ENCODE results near the gene ADAM12.

- TF ChIP-seq ZNF462 (CRISPR knock-in tag; IDR thresholded peaks at IDR 0.05) (no peak), EZH2 (IDR thresholded peaks at IDR 0.05; ENCODE audit: low read depth, unreplicated experiment) (no peak), POLR2AphosphoS5 (IDR thresholded peaks at IDR 0.05; ENCODE audit: low read depth) (no peak), EZH2phosphoT487 (IDR thresholded peaks at IDR 0.05; ENCODE audit: unreplicated experiment) (no peak)
- TF ChIP-seq, protein P1, sequence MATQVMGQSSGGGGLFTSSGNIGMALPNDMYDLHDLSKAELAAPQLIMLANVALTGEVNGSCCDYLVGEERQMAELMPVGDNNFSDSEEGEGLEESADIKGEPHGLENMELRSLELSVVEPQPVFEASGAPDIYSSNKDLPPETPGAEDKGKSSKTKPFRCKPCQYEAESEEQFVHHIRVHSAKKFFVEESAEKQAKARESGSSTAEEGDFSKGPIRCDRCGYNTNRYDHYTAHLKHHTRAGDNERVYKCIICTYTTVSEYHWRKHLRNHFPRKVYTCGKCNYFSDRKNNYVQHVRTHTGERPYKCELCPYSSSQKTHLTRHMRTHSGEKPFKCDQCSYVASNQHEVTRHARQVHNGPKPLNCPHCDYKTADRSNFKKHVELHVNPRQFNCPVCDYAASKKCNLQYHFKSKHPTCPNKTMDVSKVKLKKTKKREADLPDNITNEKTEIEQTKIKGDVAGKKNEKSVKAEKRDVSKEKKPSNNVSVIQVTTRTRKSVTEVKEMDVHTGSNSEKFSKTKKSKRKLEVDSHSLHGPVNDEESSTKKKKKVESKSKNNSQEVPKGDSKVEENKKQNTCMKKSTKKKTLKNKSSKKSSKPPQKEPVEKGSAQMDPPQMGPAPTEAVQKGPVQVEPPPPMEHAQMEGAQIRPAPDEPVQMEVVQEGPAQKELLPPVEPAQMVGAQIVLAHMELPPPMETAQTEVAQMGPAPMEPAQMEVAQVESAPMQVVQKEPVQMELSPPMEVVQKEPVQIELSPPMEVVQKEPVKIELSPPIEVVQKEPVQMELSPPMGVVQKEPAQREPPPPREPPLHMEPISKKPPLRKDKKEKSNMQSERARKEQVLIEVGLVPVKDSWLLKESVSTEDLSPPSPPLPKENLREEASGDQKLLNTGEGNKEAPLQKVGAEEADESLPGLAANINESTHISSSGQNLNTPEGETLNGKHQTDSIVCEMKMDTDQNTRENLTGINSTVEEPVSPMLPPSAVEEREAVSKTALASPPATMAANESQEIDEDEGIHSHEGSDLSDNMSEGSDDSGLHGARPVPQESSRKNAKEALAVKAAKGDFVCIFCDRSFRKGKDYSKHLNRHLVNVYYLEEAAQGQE (IDR thresholded peaks at IDR 0.05; ENCODE audit: unreplicated experiment), result no peak
- TF ChIP-seq, protein P2, sequence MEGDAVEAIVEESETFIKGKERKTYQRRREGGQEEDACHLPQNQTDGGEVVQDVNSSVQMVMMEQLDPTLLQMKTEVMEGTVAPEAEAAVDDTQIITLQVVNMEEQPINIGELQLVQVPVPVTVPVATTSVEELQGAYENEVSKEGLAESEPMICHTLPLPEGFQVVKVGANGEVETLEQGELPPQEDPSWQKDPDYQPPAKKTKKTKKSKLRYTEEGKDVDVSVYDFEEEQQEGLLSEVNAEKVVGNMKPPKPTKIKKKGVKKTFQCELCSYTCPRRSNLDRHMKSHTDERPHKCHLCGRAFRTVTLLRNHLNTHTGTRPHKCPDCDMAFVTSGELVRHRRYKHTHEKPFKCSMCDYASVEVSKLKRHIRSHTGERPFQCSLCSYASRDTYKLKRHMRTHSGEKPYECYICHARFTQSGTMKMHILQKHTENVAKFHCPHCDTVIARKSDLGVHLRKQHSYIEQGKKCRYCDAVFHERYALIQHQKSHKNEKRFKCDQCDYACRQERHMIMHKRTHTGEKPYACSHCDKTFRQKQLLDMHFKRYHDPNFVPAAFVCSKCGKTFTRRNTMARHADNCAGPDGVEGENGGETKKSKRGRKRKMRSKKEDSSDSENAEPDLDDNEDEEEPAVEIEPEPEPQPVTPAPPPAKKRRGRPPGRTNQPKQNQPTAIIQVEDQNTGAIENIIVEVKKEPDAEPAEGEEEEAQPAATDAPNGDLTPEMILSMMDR (conservative IDR thresholded peaks at IDR 0.05; ENCODE audit: low read depth in 2 of 2), result no peak
Observed at GRCh38 chr10:126283307-126283706, 105.0 kb downstream of the ADAM12 start.
